HCT116 (cell line): ENCODE data around the gene ASXL2. TPM values are rescaled to one million over a fixed set of nuclear protein-coding genes. Genes with fewer than 3 reads are reported as not detected.

Experiments
- ATAC-seq: fragments of 200-7000 bp; cut with Tn5 transposase; 2 replicates; pipeline ENCODE4 v1.9.1; 2020; ENCODE audit warnings: mild to moderate bottlenecking, moderate library complexity
- BruUV-seq: library from RNA; stranded (reverse); fragments of 400-500 nt; replicated peaks from 2 replicates; lab custom pipeline; 2021; lab: Mats Ljungman, UMichigan
- CTCF ChIA-PET: fragments of 300-600 bp; sonication (Branson Sonifier 250); formaldehyde crosslinking; loops from one replicate; lab custom pipeline; 2021; ENCODE audit warnings: antibody characterized with exemption; lab: Charles Lee
- POLR2A ChIA-PET: fragments of 300-600, 350-600 bp; sonication (Branson Sonifier 250); formaldehyde crosslinking; loops from one replicate; lab custom pipeline; 2021; ENCODE audit warnings: antibody characterized with exemption; lab: Charles Lee
- RAD21 ChIA-PET, 2 experiments: fragments of 300-600 bp; sonication (Branson Sonifier 250); formaldehyde crosslinking; loops; one replicate each; lab custom pipeline; 2023; ENCODE audit warnings: low total read pairs in 2 of 2; ENCODE audit not compliant: uncharacterized antibody in 2 of 2, unreplicated experiment in 2 of 2, low non-redundant PET in 1 of 2; lab: Charles Lee
- DNase-seq: peaks from one replicate; pipeline ENCODE4 v3.0.0-alpha.2; 2010; ENCODE audit warnings: low read depth, low spot score
- H2AFZ ChIP-seq: fragments of 200-600 bp; shearing (Covaris generic), sonication (generic); 2 replicates; pipeline ENCODE4 v1.6.1; 2017; ENCODE audit warnings: low read depth, mixed run types, mixed read lengths, antibody characterized with exemption, low read length; ENCODE audit not compliant: poor library complexity, severe bottlenecking
- H3K27ac ChIP-seq: 2 replicates; pipeline ENCODE4 v1.5.1; 2012; ENCODE audit warnings: low read depth, low read length
- H3K27me3 ChIP-seq: fragments of 200-600 bp; sonication (generic); 2 replicates; pipeline ENCODE4 v1.6.1; 2016; ENCODE audit warnings: mixed run types, low read length, mixed read lengths; ENCODE audit not compliant: insufficient read depth
- H3K36me3 ChIP-seq, 2 experiments: fragments of 200-500 bp in 1 of 2; fragments of 200-600 bp in 1 of 2; sonication (Bioruptor generic) in 1 of 2; sonication (generic) in 1 of 2; 2 replicates each; pipeline versions ENCODE4 v1.5.1 to v1.6.1; 2014 to 2016; ENCODE audit warnings: low read length in 2 of 2, inconsistent platforms in 1 of 2, mixed read lengths in 1 of 2, mixed run types in 1 of 2; ENCODE audit not compliant: insufficient read depth in 2 of 2, control insufficient read depth in 1 of 2
- H3K4me1 ChIP-seq, 2 experiments: fragments of 200-600 bp in 1 of 2; sonication (generic) in 1 of 2; 2 replicates each; pipeline versions ENCODE4 v1.5.1 to v1.6.1; 2012 to 2017; ENCODE audit warnings: low read length in 2 of 2, inconsistent platforms in 1 of 2, mild to moderate bottlenecking in 1 of 2, mixed read lengths in 1 of 2, mixed run types in 1 of 2, moderate library complexity in 1 of 2; ENCODE audit not compliant: insufficient read depth in 2 of 2, control insufficient read depth in 1 of 2
- H3K4me2 ChIP-seq: fragments of 200-600 bp; sonication (generic); 2 replicates; pipeline ENCODE4 v1.6.1; 2017; ENCODE audit warnings: mixed run types, low read length, mixed read lengths
- H3K4me3 ChIP-seq, 2 experiments: fragments of 200-600 bp in 1 of 2; sonication (generic) in 1 of 2; replicated peaks in 1 of 2; 2 replicates each; pipeline ENCODE4 v1.5.1; 2011 to 2016; ENCODE audit warnings: low read length in 2 of 2, control low read depth in 1 of 2, low read depth in 1 of 2, mild to moderate bottlenecking in 1 of 2, mixed read lengths in 1 of 2, mixed run types in 1 of 2
- H3K79me2 ChIP-seq: fragments of 200-600 bp; sonication (generic); 2 replicates; pipeline ENCODE4 v1.6.1; 2017; ENCODE audit warnings: mild to moderate bottlenecking, mixed run types, low read length, moderate library complexity, mixed read lengths; ENCODE audit not compliant: insufficient read depth
- H3K9ac ChIP-seq: fragments of 200-600 bp; sonication (generic); 2 replicates; pipeline ENCODE4 v1.6.1; 2016; ENCODE audit warnings: low read length, mixed read lengths
- H3K9me2 ChIP-seq: fragments of 200-600 bp; sonication (generic), shearing (Covaris generic); 2 replicates; pipeline ENCODE4 v1.6.1; 2017; ENCODE audit warnings: mixed run types, mild to moderate bottlenecking, moderate library complexity; ENCODE audit not compliant: insufficient read depth
- H3K9me3 ChIP-seq, 2 experiments: fragments of 200-500 bp in 1 of 2; fragments of 200-600 bp in 1 of 2; sonication (Bioruptor generic) in 1 of 2; sonication (generic) in 1 of 2; 2 replicates each; pipeline ENCODE4 v1.6.1; 2014 to 2017; ENCODE audit warnings: low read length in 2 of 2, mixed read lengths in 2 of 2, inconsistent platforms in 1 of 2, low read depth in 1 of 2, mild to moderate bottlenecking in 1 of 2, mixed run types in 1 of 2, moderate library complexity in 1 of 2; ENCODE audit not compliant: control insufficient read depth in 1 of 2, insufficient read depth in 1 of 2
- H4K20me1 ChIP-seq: fragments of 200-600 bp; sonication (generic), shearing (Covaris generic); 2 replicates; pipeline ENCODE4 v1.6.1; 2017; ENCODE audit warnings: mixed run types, mild to moderate bottlenecking, moderate library complexity; ENCODE audit not compliant: insufficient read depth
- CBX3 ChIP-seq: IDR thresholded peaks from 2 replicates; pipeline ENCODE4 v1.6.1; 2012; ENCODE audit warnings: low read depth
- CEBPB ChIP-seq: IDR thresholded peaks from 2 replicates; pipeline ENCODE4 v1.6.1; 2012; ENCODE audit warnings: low read depth
- EZH2 ChIP-seq: fragments of 200-600 bp; sonication (generic); IDR thresholded peaks from 2 replicates; pipeline ENCODE4 v1.6.1; 2017; ENCODE audit warnings: antibody characterized with exemption, mixed run types
- EZH2phosphoT487 ChIP-seq: fragments of 200-600 bp; IDR thresholded peaks from 2 replicates; pipeline ENCODE4 v1.6.1; 2018; ENCODE audit warnings: antibody characterized with exemption, borderline replicate concordance
- POLR2AphosphoS5 ChIP-seq: IDR thresholded peaks from 2 replicates; pipeline ENCODE4 v1.6.1; 2011; ENCODE audit warnings: mild to moderate bottlenecking, low read depth, low read length, moderate library complexity
- SIN3A ChIP-seq: IDR thresholded peaks from 2 replicates; pipeline ENCODE4 v1.6.1; 2012; ENCODE audit warnings: low read depth
- SRF ChIP-seq: IDR thresholded peaks from 2 replicates; pipeline ENCODE4 v1.6.1; 2012; ENCODE audit warnings: low read depth
- TCF7L2 ChIP-seq: IDR thresholded peaks from 2 replicates; pipeline ENCODE4 v1.7.0; 2011; ENCODE audit warnings: borderline replicate concordance, inconsistent platforms; ENCODE audit not compliant: insufficient read depth, insufficient read length; ENCODE audit errors: extremely low read depth
- YY1 ChIP-seq: IDR thresholded peaks from 2 replicates; pipeline ENCODE4 v1.6.1; 2011; ENCODE audit warnings: low read length, low read depth, moderate library complexity, mild to moderate bottlenecking; ENCODE audit not compliant: insufficient replicate concordance; ENCODE audit errors: extremely low read depth
- intact Hi-C: fragments of 100-400 bp; cut with micrococcal nuclease; formaldehyde crosslinking; loops from 2 replicates; pipeline ENCODE4 v1.10.0; 2022
- total RNA-seq: library from RNA; stranded (reverse); gene quantifications from one replicate; pipeline ENCODE4 v1.2.1, GENCODE V29; 2021; ENCODE audit not compliant: unreplicated experiment
- TF ChIP-seq, protein P1 (sequence below), 3 experiments: fragments of 200-600 bp in 1 of 3; sonication (generic) in 1 of 3; IDR thresholded peaks in 2 of 3; conservative IDR thresholded peaks in 1 of 3; 2 replicates each; pipeline ENCODE4 v1.5.1; 2012 to 2017; ENCODE audit warnings: low read depth in 2 of 3, low read length in 2 of 3, antibody characterized with exemption in 1 of 3, borderline replicate concordance in 1 of 3, control low read depth in 1 of 3, mild to moderate bottlenecking in 1 of 3, mixed read lengths in 1 of 3, mixed run types in 1 of 3, moderate library complexity in 1 of 3; ENCODE audit not compliant: insufficient read depth in 1 of 3

The ASXL2 gene
- total RNA-seq, 1 experiment from 2014 or later: 29.2 TPM

DNA sequence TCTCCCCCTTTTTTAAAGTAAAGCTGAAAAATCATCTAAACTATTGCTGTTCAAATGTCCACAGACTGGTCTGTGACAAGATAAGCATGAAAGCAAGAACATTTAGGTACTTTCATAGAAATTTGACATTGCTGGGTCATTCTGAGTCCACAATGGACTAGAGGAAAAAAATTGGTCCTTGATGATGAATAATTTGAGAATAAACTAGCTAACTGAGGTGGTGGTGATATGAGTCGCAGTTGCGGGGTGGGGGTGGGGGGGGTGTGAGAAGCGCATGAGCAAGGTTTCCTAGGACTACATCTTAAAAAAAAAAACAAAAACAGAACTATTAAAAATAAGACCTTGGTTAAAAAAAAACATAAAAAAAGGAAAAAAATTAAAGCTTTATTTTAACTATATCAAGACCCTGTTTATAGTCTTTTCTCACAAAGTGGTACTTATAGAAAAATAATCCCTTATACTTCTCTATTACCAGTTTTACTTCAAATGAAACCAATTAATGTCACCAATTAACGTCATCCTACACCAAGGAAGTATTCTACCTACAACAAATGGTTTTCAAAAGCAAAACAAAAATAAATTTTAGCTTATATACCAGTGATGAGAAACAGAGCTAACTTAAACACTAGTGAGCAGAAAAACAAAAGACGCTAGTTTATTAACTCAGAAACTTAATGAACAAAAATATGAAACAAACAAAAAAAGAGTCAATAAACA, 88.1 kb downstream of the ASXL2 start (continued):
- TF ChIP-seq, protein P1, sequence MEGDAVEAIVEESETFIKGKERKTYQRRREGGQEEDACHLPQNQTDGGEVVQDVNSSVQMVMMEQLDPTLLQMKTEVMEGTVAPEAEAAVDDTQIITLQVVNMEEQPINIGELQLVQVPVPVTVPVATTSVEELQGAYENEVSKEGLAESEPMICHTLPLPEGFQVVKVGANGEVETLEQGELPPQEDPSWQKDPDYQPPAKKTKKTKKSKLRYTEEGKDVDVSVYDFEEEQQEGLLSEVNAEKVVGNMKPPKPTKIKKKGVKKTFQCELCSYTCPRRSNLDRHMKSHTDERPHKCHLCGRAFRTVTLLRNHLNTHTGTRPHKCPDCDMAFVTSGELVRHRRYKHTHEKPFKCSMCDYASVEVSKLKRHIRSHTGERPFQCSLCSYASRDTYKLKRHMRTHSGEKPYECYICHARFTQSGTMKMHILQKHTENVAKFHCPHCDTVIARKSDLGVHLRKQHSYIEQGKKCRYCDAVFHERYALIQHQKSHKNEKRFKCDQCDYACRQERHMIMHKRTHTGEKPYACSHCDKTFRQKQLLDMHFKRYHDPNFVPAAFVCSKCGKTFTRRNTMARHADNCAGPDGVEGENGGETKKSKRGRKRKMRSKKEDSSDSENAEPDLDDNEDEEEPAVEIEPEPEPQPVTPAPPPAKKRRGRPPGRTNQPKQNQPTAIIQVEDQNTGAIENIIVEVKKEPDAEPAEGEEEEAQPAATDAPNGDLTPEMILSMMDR (IDR thresholded peaks at IDR 0.05 in 2 of 3, conservative IDR thresholded peaks at IDR 0.05 in 1 of 3; ENCODE audit: borderline replicate concordance in 1 of 3, insufficient read depth in 1 of 3, low read depth in 2 of 3, low read length in 2 of 3): no peak
- TF ChIP-seq, all 23 proteins: peak for 0

DNA sequence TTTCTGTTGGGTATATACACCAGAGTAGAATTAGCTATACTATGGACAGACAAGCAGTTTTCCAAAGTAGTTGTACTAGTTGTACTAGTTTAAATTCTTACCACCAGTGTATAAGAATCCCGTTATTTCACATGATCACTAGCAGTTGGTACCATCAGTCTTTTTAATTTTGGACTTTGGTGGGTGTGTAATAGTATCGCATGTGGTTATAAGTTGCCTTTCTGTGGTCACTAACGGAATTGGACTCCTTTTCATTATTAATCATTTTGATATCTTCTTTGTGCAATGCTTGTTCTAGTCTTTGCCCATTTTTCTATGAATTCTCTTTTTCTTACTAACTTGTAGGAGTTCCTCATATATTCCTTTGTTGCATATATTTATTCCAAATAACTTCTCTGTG, 89.8 kb downstream of the ASXL2 start:
- H3K27me3 ChIP-seq: no peaks in the 10 kb centered on the region
- ChIA-PET CTCF (no interaction called here), RAD21 (no interaction called here), POLR2A (no interaction called here)
- no peak for TF ChIP-seq SRF
- TF ChIP-seq TCF7L2: no peak
- TF ChIP-seq, protein P1 (IDR thresholded peaks at IDR 0.05 in 2 of 3, conservative IDR thresholded peaks at IDR 0.05 in 1 of 3; ENCODE audit: borderline replicate concordance in 1 of 3, insufficient read depth in 1 of 3, low read depth in 2 of 3, low read length in 2 of 3): no peak
- TF ChIP-seq EZH2phosphoT487: no peak
- TF ChIP-seq YY1: no peak
- TF ChIP-seq EZH2: no peak
- no peak for TF ChIP-seq SIN3A
- TF ChIP-seq CEBPB: no peak
- no peak for TF ChIP-seq CBX3
- TF ChIP-seq POLR2AphosphoS5: no peak
- no peaks in the 10 kb centered on the region for H3K4me1 ChIP-seq
- H3K4me3 ChIP-seq: no peak overlapping the region
- no peak overlapping the region for H3K27ac ChIP-seq
- no peaks in the 10 kb centered on the region for H3K9me3 ChIP-seq
- peaks cover 0 to 2% of the 10 kb centered on the region in 2 experiments; a peak in 1 of 4 replicates for H3K36me3 ChIP-seq
- no peaks in the 10 kb centered on the region for H3K9me2 ChIP-seq
- no peak overlapping the region for H3K4me2 ChIP-seq
- intact Hi-C loops: no loop called here
- DNase-seq (no peak), ATAC-seq (no peak)
- H3K79me2 ChIP-seq: no peaks in the 10 kb centered on the region
- H3K9ac ChIP-seq: no peak overlapping the region
- H4K20me1 ChIP-seq: no peaks in the 10 kb centered on the region
- no peak overlapping the region for H2AFZ ChIP-seq
- no TSS peak for BruUV-seq
